ENCODE results near the gene UBE2E3.
"Not testable (repeated sequence)": the region's sequence is repeated elsewhere in the genome, so short reads cannot be mapped to it uniquely, and the experiment has no call there.

- TF ChIP-seq CTCF (conservative IDR thresholded peaks at IDR 0.05; ENCODE audit: low read length); EZH2phosphoT487 (IDR thresholded peaks at IDR 0.05; ENCODE audit: borderline replicate concordance): not testable (repeated sequence)
Observed at GRCh38 chr2:181040839-181041238, 60.4 kb downstream of the UBE2E3 start.

Measured in Loucy (cell line).